Glutamatergic neuron (in vitro differentiated cells): ENCODE measurements around the gene EIF4A3. TPM values are rescaled to one million over a fixed set of nuclear protein-coding genes. Genes with fewer than 3 reads are reported as not detected.

Source experiments
- DNase-seq: peaks from one replicate; pipeline ENCODE4 v3.0.0; 2022
- H3K27ac Mint-ChIP-seq: one replicate; pipeline ENCODE4 v1.8.0; 2020; ENCODE audit warnings: mild to moderate bottlenecking, mixed read lengths, inconsistent platforms; ENCODE audit not compliant: unreplicated experiment
- H3K27me3 Mint-ChIP-seq: one replicate; pipeline ENCODE4 v1.8.0; 2020; ENCODE audit warnings: mild to moderate bottlenecking, moderate library complexity, mixed read lengths, inconsistent platforms; ENCODE audit not compliant: unreplicated experiment
- H3K36me3 Mint-ChIP-seq: one replicate; pipeline ENCODE4 v1.8.0; 2020; ENCODE audit warnings: mild to moderate bottlenecking, mixed read lengths, inconsistent platforms; ENCODE audit not compliant: unreplicated experiment
- H3K4me1 Mint-ChIP-seq: one replicate; pipeline ENCODE4 v1.8.0; 2020; ENCODE audit warnings: mild to moderate bottlenecking, low read depth, mixed read lengths, inconsistent platforms; ENCODE audit not compliant: unreplicated experiment
- H3K4me3 Mint-ChIP-seq: one replicate; pipeline ENCODE4 v1.8.0; 2020; ENCODE audit warnings: mild to moderate bottlenecking, mixed read lengths, inconsistent platforms; ENCODE audit not compliant: unreplicated experiment
- H3K9me3 Mint-ChIP-seq: one replicate; pipeline ENCODE4 v1.8.0; 2020; ENCODE audit warnings: mild to moderate bottlenecking, moderate library complexity, mixed read lengths, inconsistent platforms; ENCODE audit not compliant: unreplicated experiment
- CTCF ChIP-seq: fragments of 200-600 bp; sonication (generic); IDR thresholded peaks from one replicate; pipeline ENCODE4 v1.5.0; 2021; ENCODE audit not compliant: partially characterized antibody, unreplicated experiment
- total RNA-seq: library from RNA; stranded (reverse); fragmentation: NEBNext Ultra II Directional; extraction: Animal tissue kit (Norgen Biotek cat#: 25700); gene quantifications from one replicate; pipeline ENCODE4 v1.2.1, GENCODE V29; 2021; ENCODE audit not compliant: unreplicated experiment

EIF4A3 gene
- total RNA-seq, 1 donor from 2014 or later: 110 TPM

- Mint-ChIP-seq H3K4me3 (no peak overlapping the region), H3K27ac (peak overlapping the region; percentile 34), H3K9me3 (peaks cover 15% of the 10 kb centered on the region), H3K27me3 (peaks cover 8% of the 10 kb centered on the region), H3K4me1 (peaks cover 15% of the 10 kb centered on the region), H3K36me3 (no peaks in the 10 kb centered on the region)
- no peak for TF ChIP-seq CTCF
- DNase-seq: no peak
Measured at GRCh38 chr17:80152081-80152702, 5.3 kb upstream of the EIF4A3 start.

- Mint-ChIP-seq H3K36me3 (no peaks in the 10 kb centered on the region), H3K27ac (no peak overlapping the region), H3K27me3 (peaks cover 11% of the 10 kb centered on the region), H3K4me3 (no peak overlapping the region), H3K9me3 (peaks cover 16% of the 10 kb centered on the region), H3K4me1 (peaks cover 15% of the 10 kb centered on the region)
- no peak for DNase-seq
- TF ChIP-seq CTCF: no peak
Measured at GRCh38 chr17:80151333-80151732, 4.4 kb upstream of the EIF4A3 start.

- peaks cover 17% of the 10 kb centered on the region for H3K4me1 Mint-ChIP-seq
- TF ChIP-seq CTCF: no peak
- peak overlapping the region; percentile 93 for H3K4me3 Mint-ChIP-seq
- H3K9me3 Mint-ChIP-seq: peaks cover 19% of the 10 kb centered on the region
- no peak for DNase-seq
- H3K27me3 Mint-ChIP-seq: peaks cover 18% of the 10 kb centered on the region
- no peaks in the 10 kb centered on the region for H3K36me3 Mint-ChIP-seq
- H3K27ac Mint-ChIP-seq: peak overlapping the region; percentile 93
Measured at GRCh38 chr17:80146121-80147034, 550 bp downstream of the EIF4A3 start.

GRCh38 chr17:80145076-80146075, 1.6 kb downstream of the EIF4A3 start:
- no peak for TF ChIP-seq CTCF
- H3K9me3 Mint-ChIP-seq: peaks cover 19% of the 10 kb centered on the region
- peak overlapping the region; percentile 91 for H3K27ac Mint-ChIP-seq

More at GRCh38 chr17:80145076-80146075, 1.6 kb downstream of the EIF4A3 start:
- peaks cover 17% of the 10 kb centered on the region for H3K27me3 Mint-ChIP-seq
- H3K36me3 Mint-ChIP-seq: no peaks in the 10 kb centered on the region
- H3K4me1 Mint-ChIP-seq: peaks cover 17% of the 10 kb centered on the region
- no peak for DNase-seq
- H3K4me3 Mint-ChIP-seq: peak overlapping the region; percentile 93
